HepG2 (cell line): Measurements from ENCODE around the gene NOP9. TPM values are rescaled to one million over a fixed set of nuclear protein-coding genes. Genes with fewer than 3 reads are reported as not detected.
A peak's percentile ranks its signal among the peaks of the same experiment; 100 is the strongest.

Experiments used
- GABPB1 ChIP-seq: IDR thresholded peaks from 2 replicates; pipeline ENCODE4 v1.6.1; 2016; ENCODE audit warnings: mild to moderate bottlenecking, missing genetic modification reagents, moderate library complexity, missing compliant biosample characterization
- HMG20B ChIP-seq: conservative IDR thresholded peaks from 2 replicates; pipeline ENCODE4 v1.6.1; 2016; ENCODE audit warnings: missing genetic modification reagents, missing compliant biosample characterization
- HNRNPH1 ChIP-seq: fragments of 200-400 bp; formaldehyde crosslinking; optimal IDR thresholded peaks from 2 replicates; pipeline ENCODE3; 2017; ENCODE audit warnings: mild to moderate bottlenecking, low read depth, low read length
- KDM5B ChIP-seq: sonication (generic); formaldehyde crosslinking; IDR thresholded peaks from 2 replicates; pipeline ENCODE4 v1.4.0; 2020; ENCODE audit warnings: missing genetic modification reagents, mild to moderate bottlenecking, borderline replicate concordance
- MZF1 ChIP-seq: sonication (generic); formaldehyde crosslinking; IDR thresholded peaks from 2 replicates; pipeline ENCODE4 v1.8.1; 2023; ENCODE audit warnings: mild to moderate bottlenecking, missing genetic modification reagents, borderline replicate concordance
- NCOA2 ChIP-seq: sonication (generic); formaldehyde crosslinking; IDR thresholded peaks from 2 replicates; pipeline ENCODE4 v1.8.0; 2022; ENCODE audit warnings: inconsistent platforms
- NR2C2 ChIP-seq: sonication (generic); formaldehyde crosslinking; IDR thresholded peaks from 2 replicates; pipeline ENCODE4 v1.4.0; 2020; ENCODE audit warnings: missing genetic modification reagents, mild to moderate bottlenecking, moderate library complexity, borderline replicate concordance
- RFXAP ChIP-seq: sonication (generic); formaldehyde crosslinking; IDR thresholded peaks from 2 replicates; pipeline ENCODE4 v1.4.0; 2020; ENCODE audit warnings: missing genetic modification reagents, borderline replicate concordance
- SKI ChIP-seq: fragments of 450-650 bp; IDR thresholded peaks from one replicate; pipeline ENCODE4 v1.6.1; 2018; ENCODE audit warnings: mild to moderate bottlenecking; ENCODE audit not compliant: partially characterized antibody
- ZNF180 ChIP-seq: sonication (generic); formaldehyde crosslinking; IDR thresholded peaks from 2 replicates; pipeline ENCODE4 v1.4.0; 2020; ENCODE audit warnings: low read depth, missing genetic modification reagents, borderline replicate concordance
- ZNF550 ChIP-seq: sonication (generic); formaldehyde crosslinking; IDR thresholded peaks from 2 replicates; pipeline ENCODE4 v1.4.0; 2020; ENCODE audit warnings: mild to moderate bottlenecking, missing genetic modification reagents, borderline replicate concordance
- ZNF891 ChIP-seq: sonication (generic); formaldehyde crosslinking; IDR thresholded peaks from 2 replicates; pipeline ENCODE4 v1.5.0; 2020; ENCODE audit warnings: mild to moderate bottlenecking, missing genetic modification reagents
- polyA plus RNA-seq, 8 experiments: library from polyadenylated mRNA; depleted of rRNA in 3 of 8; stranded (reverse) in 7 of 8; unstranded in 1 of 8; fragments of >200 nt; fragmentation: Illumina TruSeq in 4 of 8; extraction: Trizol in 4 of 8; gene quantifications; 2 replicates each; pipeline versions ENCODE4 v1.2.1 to v1.2.3, GENCODE V29; 2011 to 2016; ENCODE audit warnings: low read depth in 4 of 8, missing spikeins in 1 of 8, mixed read lengths in 1 of 8; ENCODE audit not compliant: insufficient read depth in 1 of 8
- total RNA-seq, 5 experiments: library from RNA; depleted of rRNA; stranded (reverse); fragments of >200 nt; fragmentation: Illumina TruSeq; extraction: Trizol; gene quantifications; 2 replicates each; pipeline ENCODE4 v1.2.3, GENCODE V29; 2016; ENCODE audit warnings: low read depth in 1 of 5
- TF ChIP-seq, protein P1 (sequence below): sonication (generic); formaldehyde crosslinking; IDR thresholded peaks from 2 replicates; pipeline ENCODE4 v1.8.0; 2022; ENCODE audit warnings: missing genetic modification reagents, low read depth, mild to moderate bottlenecking, borderline replicate concordance
- TF ChIP-seq, protein P2 (sequence below): sonication (generic); formaldehyde crosslinking; IDR thresholded peaks from 2 replicates; pipeline ENCODE4 v1.8.0; 2022; ENCODE audit warnings: mild to moderate bottlenecking, missing genetic modification reagents, borderline replicate concordance
- TF ChIP-seq, protein P3 (sequence below): sonication (generic); formaldehyde crosslinking; IDR thresholded peaks from one replicate; pipeline ENCODE4 v1.5.1; 2020; ENCODE audit warnings: mild to moderate bottlenecking, missing genetic modification reagents; ENCODE audit errors: not compliant biosample characterization

The NOP9 gene
- total and polyA plus RNA-seq, 2 of the 13 experiments (the other 11 are each of a cell fraction or from before 2014, with no cell fraction given) = 24.5 to 61.6 TPM

DNA sequence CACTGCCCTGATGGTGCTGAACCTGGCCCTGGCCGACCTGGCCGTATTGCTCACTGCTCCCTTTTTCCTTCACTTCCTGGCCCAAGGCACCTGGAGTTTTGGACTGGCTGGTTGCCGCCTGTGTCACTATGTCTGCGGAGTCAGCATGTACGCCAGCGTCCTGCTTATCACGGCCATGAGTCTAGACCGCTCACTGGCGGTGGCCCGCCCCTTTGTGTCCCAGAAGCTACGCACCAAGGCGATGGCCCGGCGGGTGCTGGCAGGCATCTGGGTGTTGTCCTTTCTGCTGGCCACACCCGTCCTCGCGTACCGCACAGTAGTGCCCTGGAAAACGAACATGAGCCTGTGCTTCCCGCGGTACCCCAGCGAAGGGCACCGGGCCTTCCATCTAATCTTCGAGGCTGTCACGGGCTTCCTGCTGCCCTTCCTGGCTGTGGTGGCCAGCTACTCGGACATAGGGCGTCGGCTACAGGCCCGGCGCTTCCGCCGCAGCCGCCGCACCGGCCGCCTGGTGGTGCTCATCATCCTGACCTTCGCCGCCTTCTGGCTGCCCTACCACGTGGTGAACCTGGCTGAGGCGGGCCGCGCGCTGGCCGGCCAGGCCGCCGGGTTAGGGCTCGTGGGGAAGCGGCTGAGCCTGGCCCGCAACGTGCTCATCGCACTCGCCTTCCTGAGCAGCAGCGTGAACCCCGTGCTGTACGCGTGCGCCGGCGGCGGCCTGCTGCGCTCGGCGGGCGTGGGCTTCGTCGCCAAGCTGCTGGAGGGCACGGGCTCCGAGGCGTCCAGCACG lies 16.4 kb downstream of the NOP9 start (continued):
- TF ChIP-seq, protein P1, sequence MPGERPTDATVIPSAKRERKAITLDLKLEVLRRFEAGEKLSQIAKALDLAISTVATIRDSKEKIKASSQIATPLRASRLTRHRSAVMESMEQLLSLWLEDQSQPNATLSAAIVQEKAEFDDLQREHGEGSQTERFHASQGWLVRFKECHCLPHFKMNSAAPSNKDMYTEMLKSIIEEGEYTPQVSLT = peak; percentile 86; the same call in 1 of the 2 replicates
- TF ChIP-seq NCOA2 (CRISPR knock-in tag) = peak; percentile 59; the same call in 1 of the 2 replicates
- TF ChIP-seq ZNF891 (CRISPR knock-in tag) = peak; percentile 91
- TF ChIP-seq, protein P2, sequence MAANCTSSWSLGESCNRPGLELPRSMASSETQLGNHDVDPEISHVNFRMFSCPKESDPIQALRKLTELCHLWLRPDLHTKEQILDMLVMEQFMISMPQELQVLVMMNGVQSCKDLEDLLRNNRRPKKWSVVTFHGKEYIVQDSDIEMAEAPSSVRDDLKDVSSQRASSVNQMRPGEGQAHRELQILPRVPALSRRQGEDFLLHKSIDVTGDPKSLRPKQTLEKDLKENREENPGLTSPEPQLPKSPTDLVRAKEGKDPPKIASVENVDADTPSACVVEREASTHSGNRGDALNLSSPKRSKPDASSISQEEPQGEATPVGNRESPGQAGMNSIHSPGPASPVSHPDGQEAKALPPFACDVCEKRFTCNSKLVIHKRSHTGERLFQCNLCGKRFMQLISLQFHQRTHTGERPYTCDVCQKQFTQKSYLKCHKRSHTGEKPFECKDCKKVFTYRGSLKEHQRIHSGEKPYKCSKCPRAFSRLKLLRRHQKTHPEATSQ (CRISPR knock-in tag) = peak; percentile 97
- no peak for TF ChIP-seq HNRNPH1
- peak; percentile 94 for TF ChIP-seq GABPB1 (CRISPR knock-in tag)
- TF ChIP-seq MZF1 (CRISPR knock-in tag) = peak; percentile 68
- TF ChIP-seq, protein P3, sequence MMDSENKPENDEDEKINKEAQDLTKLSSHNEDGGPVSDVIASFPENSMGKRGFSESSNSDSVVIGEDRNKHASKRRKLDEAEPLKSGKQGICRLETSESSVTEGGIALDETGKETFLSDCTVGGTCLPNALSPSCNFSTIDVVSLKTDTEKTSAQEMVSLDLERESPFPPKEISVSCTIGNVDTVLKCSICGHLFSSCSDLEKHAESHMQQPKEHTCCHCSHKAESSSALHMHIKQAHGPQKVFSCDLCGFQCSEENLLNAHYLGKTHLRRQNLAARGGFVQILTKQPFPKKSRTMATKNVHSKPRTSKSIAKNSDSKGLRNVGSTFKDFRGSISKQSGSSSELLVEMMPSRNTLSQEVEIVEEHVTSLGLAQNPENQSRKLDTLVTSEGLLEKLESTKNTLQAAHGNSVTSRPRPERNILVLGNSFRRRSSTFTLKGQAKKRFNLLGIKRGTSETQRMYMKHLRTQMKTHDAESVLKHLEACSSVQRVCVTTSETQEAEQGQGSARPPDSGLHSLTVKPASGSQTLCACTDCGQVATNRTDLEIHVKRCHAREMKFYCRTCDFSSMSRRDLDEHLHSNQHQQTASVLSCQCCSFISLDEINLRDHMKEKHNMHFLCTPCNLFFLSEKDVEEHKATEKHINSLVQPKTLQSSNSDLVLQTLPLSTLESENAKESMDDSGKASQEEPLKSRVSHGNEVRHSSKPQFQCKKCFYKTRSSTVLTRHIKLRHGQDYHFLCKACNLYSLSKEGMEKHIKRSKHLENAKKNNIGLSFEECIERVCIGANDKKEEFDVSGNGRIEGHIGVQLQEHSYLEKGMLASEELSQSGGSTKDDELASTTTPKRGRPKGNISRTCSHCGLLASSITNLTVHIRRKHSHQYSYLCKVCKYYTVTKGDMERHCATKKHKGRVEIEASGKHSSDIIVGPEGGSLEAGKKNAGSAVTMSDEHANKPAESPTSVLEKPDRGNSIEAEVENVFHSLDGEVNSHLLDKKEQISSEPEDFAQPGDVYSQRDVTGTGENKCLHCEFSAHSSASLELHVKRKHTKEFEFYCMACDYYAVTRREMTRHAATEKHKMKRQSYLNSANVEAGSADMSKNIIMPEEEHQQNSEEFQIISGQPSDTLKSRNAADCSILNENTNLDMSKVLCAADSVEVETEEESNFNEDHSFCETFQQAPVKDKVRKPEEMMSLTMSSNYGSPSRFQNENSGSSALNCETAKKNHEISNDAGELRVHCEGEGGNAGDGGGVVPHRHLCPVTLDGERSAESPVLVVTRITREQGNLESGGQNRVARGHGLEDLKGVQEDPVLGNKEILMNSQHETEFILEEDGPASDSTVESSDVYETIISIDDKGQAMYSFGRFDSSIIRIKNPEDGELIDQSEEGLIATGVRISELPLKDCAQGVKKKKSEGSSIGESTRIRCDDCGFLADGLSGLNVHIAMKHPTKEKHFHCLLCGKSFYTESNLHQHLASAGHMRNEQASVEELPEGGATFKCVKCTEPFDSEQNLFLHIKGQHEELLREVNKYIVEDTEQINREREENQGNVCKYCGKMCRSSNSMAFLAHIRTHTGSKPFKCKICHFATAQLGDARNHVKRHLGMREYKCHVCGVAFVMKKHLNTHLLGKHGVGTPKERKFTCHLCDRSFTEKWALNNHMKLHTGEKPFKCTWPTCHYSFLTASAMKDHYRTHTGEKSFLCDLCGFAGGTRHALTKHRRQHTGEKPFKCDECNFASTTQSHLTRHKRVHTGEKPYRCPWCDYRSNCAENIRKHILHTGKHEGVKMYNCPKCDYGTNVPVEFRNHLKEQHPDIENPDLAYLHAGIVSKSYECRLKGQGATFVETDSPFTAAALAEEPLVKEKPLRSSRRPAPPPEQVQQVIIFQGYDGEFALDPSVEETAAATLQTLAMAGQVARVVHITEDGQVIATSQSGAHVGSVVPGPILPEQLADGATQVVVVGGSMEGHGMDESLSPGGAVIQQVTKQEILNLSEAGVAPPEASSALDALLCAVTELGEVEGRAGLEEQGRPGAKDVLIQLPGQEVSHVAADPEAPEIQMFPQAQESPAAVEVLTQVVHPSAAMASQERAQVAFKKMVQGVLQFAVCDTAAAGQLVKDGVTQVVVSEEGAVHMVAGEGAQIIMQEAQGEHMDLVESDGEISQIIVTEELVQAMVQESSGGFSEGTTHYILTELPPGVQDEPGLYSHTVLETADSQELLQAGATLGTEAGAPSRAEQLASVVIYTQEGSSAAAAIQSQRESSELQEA = peak; percentile 100
- no peak; the same call in 1 of the 2 replicates for TF ChIP-seq HMG20B (CRISPR knock-in tag)
- TF ChIP-seq SKI = peak; percentile 52
- TF ChIP-seq ZNF550 (CRISPR knock-in tag) = peak; percentile 96; the same call in 1 of the 2 replicates
- peak; percentile 88 for TF ChIP-seq NR2C2
- peak; percentile 96 for TF ChIP-seq RFXAP (CRISPR knock-in tag)
- peak; percentile 100 for TF ChIP-seq KDM5B (CRISPR knock-in tag)
- peak; percentile 91; the same call in 1 of the 2 replicates for TF ChIP-seq ZNF180 (CRISPR knock-in tag)
